Cardiac muscle cell (in vitro differentiated cells and primary cell): Measurements from ENCODE around the gene RAB37. TPM values are rescaled to one million over a fixed set of nuclear protein-coding genes. Genes with fewer than 3 reads are reported as not detected.

ENCODE experiments used
- DNase-seq, 2 donors: peaks; one replicate each; pipeline versions ENCODE4 v3.0.0 to v3.0.0-alpha.2; 2010 to 2017; ENCODE audit warnings: low read depth in 1 of 2, low spot score in 1 of 2
- H3K27ac ChIP-seq: fragments of 200-600 bp; sonication (generic); 2 replicates; pipeline ENCODE4 v1.5.1; 2016
- H3K27me3 ChIP-seq: fragments of 200-600 bp; sonication (generic); 2 replicates; pipeline ENCODE4 v1.6.0; 2016; ENCODE audit warnings: control low read depth
- H3K36me3 ChIP-seq: fragments of 200-600 bp; sonication (generic); 2 replicates; pipeline ENCODE4 v1.5.1; 2016; ENCODE audit warnings: control low read depth
- H3K4me1 ChIP-seq: fragments of 200-600 bp; sonication (generic); 2 replicates; pipeline ENCODE4 v1.8.1; 2017; ENCODE audit warnings: low read depth, mild to moderate bottlenecking, mixed run types
- H3K4me3 ChIP-seq: fragments of 200-600 bp; sonication (generic); 2 replicates; pipeline ENCODE4 v1.5.1; 2016; ENCODE audit warnings: mild to moderate bottlenecking
- H3K9me3 ChIP-seq: fragments of 200-600 bp; sonication (generic); 2 replicates; pipeline ENCODE4 v1.5.1; 2017; ENCODE audit warnings: low read depth, mild to moderate bottlenecking, control low read depth
- CTCF ChIP-seq: IDR thresholded peaks from 2 replicates; pipeline ENCODE4 v1.5.1; 2012; ENCODE audit warnings: low read depth, mild to moderate bottlenecking, low read length
- polyA plus RNA-seq: library from polyadenylated mRNA; unstranded; fragments of >200 nt; fragmentation: Nextera tagmentation; extraction: Ambion mirVana; gene quantifications from 2 replicates; pipeline ENCODE4 v1.2.1, GENCODE V29; 2016
- total RNA-seq: library from RNA; depleted of rRNA; stranded (reverse); fragments of >200 nt; gene quantifications from 2 replicates; pipeline ENCODE4 v1.2.3, GENCODE V29; 2016

The RAB37 gene
- total and polyA plus RNA-seq, 2 experiments from 2014 or later = 3.4 to 4.9 TPM

- H3K27me3 ChIP-seq = no peaks in the 10 kb centered on the region
- no peak for TF ChIP-seq CTCF
- H3K4me3 ChIP-seq = no peak overlapping the region
These were observed 8.9 kb upstream of the RAB37 start for GRCh38 chr17:74728033-74728701.

DNA sequence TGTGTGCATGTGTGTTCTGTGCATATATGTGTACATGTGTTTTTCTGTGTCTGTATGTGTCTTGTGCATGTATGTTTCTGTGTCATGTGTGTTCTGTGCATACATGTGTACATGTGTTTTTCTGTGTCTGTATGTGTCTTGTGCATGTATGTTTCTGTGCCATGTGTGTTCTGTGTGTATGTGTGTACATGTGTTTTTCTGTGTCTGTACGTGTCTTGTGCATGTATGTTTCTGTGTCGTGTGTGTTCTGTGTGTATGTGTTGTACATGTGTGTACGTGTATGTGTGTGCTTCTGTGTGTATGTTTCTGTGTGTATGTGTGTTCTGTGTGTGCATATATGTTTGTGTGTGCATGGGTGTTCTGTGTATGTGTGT is 8.4 kb upstream of the RAB37 start:
- H3K36me3 ChIP-seq = no peaks in the 10 kb centered on the region
- no peak for DNase-seq
- no peak overlapping the region for H3K27ac ChIP-seq
- TF ChIP-seq CTCF = no peak
- no peak overlapping the region for H3K4me3 ChIP-seq
- no peaks in the 10 kb centered on the region for H3K4me1 ChIP-seq
- peaks cover 1% of the 10 kb centered on the region for H3K27me3 ChIP-seq
- H3K9me3 ChIP-seq = no peaks in the 10 kb centered on the region

More at GRCh38 chr17:74728033-74728701, 8.9 kb upstream of the RAB37 start:
- no peak for DNase-seq
- Histone ChIP-seq H3K27ac (no peak overlapping the region), H3K9me3 (no peaks in the 10 kb centered on the region), H3K36me3 (no peaks in the 10 kb centered on the region), H3K4me1 (no peaks in the 10 kb centered on the region)

- Histone ChIP-seq H3K4me1 (no peaks in the 10 kb centered on the region), H3K36me3 (no peaks in the 10 kb centered on the region), H3K27me3 (peaks cover 8% of the 10 kb centered on the region), H3K4me3 (no peak overlapping the region), H3K9me3 (no peaks in the 10 kb centered on the region), H3K27ac (no peak overlapping the region)
- TF ChIP-seq CTCF = no peak
- no peak for DNase-seq
These were observed 7.7 kb upstream of the RAB37 start for GRCh38 chr17:74729368-74729767.

DNA sequence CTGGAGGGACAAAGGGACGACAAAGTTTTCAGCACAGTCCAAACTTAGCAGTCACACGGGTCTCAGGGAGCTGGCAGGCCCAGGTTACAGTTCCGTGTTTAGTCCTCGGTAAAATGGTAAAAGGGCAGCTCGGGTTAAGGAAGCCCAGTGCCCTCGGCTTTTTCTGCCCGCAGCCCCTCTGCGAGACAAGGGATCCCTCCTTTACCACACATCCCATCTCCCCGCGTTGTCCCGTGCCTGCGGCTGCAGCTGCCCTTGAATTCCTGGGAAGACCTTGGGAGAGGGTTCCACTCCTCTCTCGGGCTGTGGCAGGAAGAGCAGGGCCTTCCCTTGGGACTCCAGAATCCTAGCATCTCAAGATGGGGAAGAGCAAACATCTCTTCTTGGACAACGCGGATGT is 7.2 kb upstream of the RAB37 start:
- DNase-seq = no peak
- Histone ChIP-seq H3K27ac (no peak overlapping the region), H3K9me3 (no peaks in the 10 kb centered on the region), H3K36me3 (no peaks in the 10 kb centered on the region), H3K27me3 (peaks cover 11% of the 10 kb centered on the region), H3K4me3 (no peak overlapping the region), H3K4me1 (no peaks in the 10 kb centered on the region)
- TF ChIP-seq CTCF = no peak

- no peaks in the 10 kb centered on the region for H3K36me3 ChIP-seq
- peaks cover 18% of the 10 kb centered on the region for H3K27me3 ChIP-seq
- H3K9me3 ChIP-seq = no peaks in the 10 kb centered on the region
- H3K4me1 ChIP-seq = no peaks in the 10 kb centered on the region
- no peak for TF ChIP-seq CTCF
- no peak overlapping the region for H3K4me3 ChIP-seq
- H3K27ac ChIP-seq = no peak overlapping the region
- no peak for DNase-seq
These were observed 6.3 kb upstream of the RAB37 start for GRCh38 chr17:74730491-74731346.
